Cerebellar nuclear complex (tissue), 1 donor: ENCODE data around the gene PDE4D.
"Not testable (repeated sequence)": the region's sequence is repeated elsewhere in the genome, so short reads cannot be mapped to it uniquely, and the experiment has no call there.

Source experiments
- DNase-seq, 2 experiments: peaks; one replicate each; lab custom pipeline; 2025; lab: John Stamatoyannopoulos, UW

PDE4D gene

GRCh38 chr5:59799668-59800346, 93.7 kb downstream of the PDE4D start:
- DNase-seq: peak in 1 of 2 experiments; percentile 3

DNA sequence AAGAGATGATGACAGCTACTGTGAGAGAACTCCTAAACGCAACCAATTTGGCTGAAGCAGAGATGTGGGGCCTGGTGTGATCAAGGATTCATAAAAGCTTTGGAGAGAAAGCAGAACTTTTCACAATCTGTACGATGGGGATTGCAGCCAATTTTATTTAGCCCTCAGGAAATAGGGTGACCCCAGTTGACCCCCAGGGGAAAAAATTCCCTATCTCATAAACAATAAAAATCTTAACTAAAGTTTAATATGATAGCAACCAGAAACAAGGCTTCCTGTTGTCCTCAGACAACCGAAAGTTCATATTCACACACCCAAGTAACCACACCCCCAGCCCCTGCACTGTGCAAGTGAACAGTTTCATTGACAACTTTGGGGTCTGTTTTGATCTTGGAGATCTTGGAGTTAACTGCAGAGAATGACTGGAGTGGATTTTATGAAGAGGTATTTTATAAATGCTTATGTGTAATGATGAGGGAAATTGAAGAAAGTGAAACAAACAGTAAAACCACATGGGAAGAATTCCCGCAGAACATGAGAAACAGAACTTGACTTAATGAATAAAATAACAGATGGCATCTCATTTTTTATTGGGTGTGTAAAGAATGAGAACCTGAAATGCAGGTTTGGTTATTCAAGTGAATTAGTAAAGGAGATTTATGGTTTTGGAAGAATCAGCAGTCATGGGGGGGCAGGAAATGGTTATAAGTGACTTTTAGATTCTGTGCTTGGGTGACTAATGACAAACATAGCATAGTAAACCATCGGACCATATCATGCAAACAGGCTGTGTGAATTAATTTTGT, 94.5 kb downstream of the PDE4D start:
- no peak for DNase-seq

GRCh38 chr5:59795141-59795540, 98.4 kb downstream of the PDE4D start:
- no peak for DNase-seq

DNA sequence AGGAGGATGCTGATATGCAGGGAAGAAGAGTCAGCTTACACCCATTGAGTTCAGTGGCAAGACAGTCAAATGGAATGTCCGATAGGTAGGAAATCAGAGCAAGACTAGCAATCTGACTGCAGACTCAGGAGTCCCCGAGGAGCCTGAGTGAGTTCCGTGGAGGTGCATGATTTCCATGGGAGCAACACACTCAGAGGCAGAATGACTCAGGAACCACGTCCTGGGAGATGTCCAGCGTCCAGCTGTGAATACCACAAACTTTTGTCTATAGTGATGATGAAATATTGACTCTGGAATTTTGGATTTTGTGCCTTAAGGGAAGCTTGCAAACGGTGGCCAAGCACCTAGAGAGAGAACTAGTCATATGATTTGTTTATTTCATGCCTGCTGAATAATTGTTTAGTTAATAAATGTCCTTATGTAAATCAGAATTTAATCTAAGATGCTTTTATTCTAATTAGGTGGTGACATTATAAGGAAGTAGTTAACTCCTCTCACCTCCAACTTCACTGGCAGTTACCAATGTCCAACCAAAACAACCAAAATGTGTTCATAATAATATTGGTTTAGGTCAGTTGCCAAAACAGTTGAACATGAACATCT, 100.4 kb downstream of the PDE4D start:
- no peak for DNase-seq

DNA sequence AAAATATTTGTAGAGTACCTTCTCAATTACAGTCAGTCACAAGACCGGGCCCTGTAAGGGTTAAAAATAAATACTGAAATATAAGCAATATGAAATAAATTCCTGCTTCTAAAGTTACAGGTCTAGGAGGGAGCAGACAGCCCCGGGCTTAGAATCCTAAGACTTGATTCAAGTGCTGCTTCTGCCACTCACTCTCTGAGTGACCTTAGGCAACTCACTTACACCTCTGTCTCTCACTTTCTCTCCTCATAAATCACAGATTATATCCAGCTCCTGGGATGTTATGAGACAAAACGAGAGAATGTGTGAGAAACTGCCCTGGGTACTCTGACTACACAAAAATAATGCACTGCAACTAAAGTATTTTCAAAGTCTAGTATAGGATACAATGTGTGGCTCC, 101.9 kb downstream of the PDE4D start:
- no peak for DNase-seq

DNA sequence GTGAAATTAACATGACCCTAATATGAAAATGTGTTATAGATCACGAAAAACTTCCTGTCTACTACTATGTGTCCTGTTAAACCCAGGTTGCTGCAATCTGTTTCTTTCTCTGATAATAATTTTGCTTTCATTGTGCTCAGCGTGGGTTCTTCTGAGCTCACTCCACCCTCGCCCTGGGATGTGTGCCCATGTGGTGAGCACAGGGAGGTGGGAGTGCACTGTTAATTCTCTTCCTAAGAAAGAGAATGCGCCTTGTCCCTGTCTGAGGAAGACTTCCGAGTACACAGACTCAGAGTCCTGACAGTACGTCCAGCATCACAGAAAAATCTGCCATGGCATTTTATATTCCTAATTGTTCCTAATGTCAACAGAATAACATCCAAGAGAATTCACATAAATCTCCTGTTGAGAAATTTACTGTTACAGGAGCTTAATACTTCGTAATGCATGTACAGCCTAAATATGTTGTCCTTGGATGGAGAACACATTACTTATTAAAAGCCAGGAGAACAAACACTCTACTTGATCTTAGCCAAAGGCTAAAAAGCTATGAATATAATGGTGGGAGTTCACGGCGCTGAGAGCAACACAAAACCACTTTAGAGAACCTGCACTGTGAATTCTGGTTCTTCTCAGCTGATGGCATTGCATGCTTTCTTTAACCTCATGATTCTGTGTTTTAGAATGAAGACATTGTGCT, 102.6 kb downstream of the PDE4D start:
- no peak for DNase-seq

DNA sequence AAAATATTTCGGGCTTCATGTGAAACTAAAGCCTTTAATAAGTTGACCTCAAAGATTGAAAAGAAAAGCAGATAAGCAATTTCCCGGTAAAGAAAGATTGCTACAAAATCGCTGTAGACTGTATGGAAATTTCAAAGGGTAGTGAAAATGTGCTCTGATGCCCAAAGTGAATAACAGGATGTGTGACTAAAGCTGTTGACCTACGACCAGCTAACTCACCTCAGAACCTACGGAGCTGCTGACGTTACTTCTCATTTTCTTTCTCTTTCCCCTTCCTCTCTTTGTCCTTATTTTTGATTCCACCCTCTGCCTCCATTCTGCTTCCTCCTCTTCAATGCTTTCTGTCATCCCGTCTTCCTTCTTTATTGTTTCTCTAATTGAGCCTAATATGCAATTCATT, 103.2 kb downstream of the PDE4D start:
- no peak for DNase-seq

- no peak for DNase-seq
Observed at GRCh38 chr5:59789894-59790293, 103.6 kb downstream of the PDE4D start.

DNA sequence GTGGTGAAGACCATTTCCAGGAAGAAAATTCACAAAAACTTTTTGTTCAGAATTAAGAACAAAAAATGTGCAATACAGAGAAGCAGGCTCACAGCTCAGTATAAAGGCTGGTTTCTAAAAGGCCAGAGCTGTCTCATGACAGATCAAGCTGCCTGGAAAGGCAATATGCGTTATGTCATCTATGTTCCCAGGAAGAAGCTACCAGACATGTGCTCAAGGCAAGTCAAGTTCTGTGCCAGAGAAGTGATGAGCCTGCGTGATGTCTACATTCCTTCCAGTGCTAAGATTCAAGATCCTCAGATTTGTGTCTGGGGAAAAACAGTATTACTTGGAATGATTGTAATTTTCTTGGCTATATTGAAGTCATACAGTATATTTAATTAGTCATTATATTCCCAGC, 104.3 kb downstream of the PDE4D start:
- DNase-seq: no peak

GRCh38 chr5:59786334-59786805, 107.2 kb downstream of the PDE4D start:
- no peak for DNase-seq

GRCh38 chr5:59785676-59786333, 107.7 kb downstream of the PDE4D start:
- no peak for DNase-seq

DNA sequence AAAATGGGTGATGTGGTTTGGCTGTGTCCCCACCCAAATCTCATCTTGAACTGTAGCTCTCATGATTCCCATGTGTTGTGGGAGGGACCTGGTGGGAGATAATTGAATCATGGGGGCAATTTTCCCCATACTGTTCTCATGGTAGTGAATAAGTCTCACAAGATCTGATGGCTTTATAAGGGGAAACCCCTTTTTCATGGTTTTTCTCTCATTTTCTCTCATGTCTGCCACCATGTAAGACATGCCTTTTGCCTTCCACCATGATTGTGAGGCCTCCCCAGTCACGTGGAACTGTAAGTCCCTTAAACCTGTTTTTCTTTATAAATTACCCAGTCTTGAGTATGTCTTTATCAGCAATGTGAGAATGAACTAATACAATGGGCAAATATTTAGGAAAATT, 108.8 kb downstream of the PDE4D start:
- not testable (repeated sequence) for DNase-seq

GRCh38 chr5:59783264-59783663, 110.3 kb downstream of the PDE4D start:
- DNase-seq: no peak

DNA sequence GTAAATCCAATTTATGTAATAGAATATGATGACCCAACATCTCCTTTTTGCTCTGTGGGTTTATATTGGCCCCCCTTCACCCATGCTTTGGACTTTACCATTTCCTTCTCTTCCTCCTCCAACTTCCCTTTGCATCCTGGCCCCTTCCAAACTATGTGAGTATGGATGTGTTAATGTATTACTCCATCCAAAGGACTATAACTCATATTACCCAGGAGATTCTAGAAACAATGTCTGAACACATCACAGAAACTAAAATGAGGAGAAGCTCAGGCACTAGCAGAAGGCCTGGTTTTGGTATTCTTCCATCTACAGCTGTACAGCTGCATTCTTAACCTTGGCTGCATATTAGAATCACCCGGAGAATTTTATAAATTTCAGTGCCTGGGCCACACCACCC, 110.7 kb downstream of the PDE4D start:
- DNase-seq: no peak

- DNase-seq: no peak
Observed at GRCh38 chr5:59779453-59779852, 114.1 kb downstream of the PDE4D start.

GRCh38 chr5:59777028-59777427, 116.5 kb downstream of the PDE4D start:
- DNase-seq: no peak

DNA sequence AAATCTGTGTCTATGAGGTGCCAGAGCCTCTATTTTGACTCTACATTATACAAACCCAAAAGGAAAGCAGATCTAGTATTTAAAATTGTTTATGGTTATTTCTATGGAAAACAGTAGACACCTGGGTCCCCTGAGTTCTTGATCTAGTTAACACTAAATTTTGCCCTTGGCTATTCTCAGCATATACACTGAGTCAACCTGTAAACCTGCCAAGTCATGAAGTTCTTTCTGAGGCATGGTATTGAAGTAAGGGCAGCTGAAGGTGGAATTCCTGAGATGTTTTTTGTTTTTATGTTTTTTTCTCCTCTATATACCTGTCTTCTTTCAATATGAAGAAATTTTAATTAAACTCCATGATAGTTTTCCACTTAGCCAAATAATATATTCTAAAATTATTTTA, 120.2 kb downstream of the PDE4D start:
- no peak for DNase-seq

GRCh38 chr5:59772757-59773156, 120.8 kb downstream of the PDE4D start:
- DNase-seq: no peak

GRCh38 chr5:59772206-59772605, 121.3 kb downstream of the PDE4D start:
- DNase-seq: no peak

DNA sequence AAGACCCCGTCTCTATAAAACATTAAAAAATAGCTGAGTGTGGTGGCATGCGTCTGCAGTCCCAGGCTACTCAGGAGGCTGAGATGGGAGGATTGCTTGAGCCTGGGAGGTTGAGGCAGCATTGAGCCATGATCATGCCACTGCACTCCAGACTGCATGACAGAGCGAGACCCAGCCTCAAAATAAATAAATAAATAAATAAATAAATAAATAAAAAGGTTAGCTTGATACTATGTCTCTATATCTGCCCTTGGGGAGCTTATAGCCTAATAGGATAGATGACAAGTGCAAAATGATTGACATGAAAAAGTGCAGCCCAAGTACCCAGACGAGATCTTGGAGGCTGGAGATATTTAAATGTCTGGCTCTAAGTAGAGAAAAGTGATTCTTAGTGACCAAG, 122.6 kb downstream of the PDE4D start:
- no peak for DNase-seq

- no peak for DNase-seq
Observed at GRCh38 chr5:59769832-59770231, 123.7 kb downstream of the PDE4D start.

GRCh38 chr5:59769041-59769360, 124.5 kb downstream of the PDE4D start:
- DNase-seq: no peak
